GM20000 (cell line): Measurements from ENCODE around the gene SNRPD1.
"Not testable (repeated sequence)": the region's sequence is repeated elsewhere in the genome, so short reads cannot be mapped to it uniquely, and the experiment has no call there.

Experiments used
- DNase-seq: peaks from one replicate; pipeline ENCODE4 v3.0.0; 2012; ENCODE audit warnings: low spot score
- TF ChIP-seq, protein P1 (sequence below): IDR thresholded peaks from 2 replicates; pipeline ENCODE4 v1.5.1; 2012; ENCODE audit warnings: mild to moderate bottlenecking, control low read depth; ENCODE audit errors: extremely low read depth, missing control alignments

SNRPD1 gene

DNA sequence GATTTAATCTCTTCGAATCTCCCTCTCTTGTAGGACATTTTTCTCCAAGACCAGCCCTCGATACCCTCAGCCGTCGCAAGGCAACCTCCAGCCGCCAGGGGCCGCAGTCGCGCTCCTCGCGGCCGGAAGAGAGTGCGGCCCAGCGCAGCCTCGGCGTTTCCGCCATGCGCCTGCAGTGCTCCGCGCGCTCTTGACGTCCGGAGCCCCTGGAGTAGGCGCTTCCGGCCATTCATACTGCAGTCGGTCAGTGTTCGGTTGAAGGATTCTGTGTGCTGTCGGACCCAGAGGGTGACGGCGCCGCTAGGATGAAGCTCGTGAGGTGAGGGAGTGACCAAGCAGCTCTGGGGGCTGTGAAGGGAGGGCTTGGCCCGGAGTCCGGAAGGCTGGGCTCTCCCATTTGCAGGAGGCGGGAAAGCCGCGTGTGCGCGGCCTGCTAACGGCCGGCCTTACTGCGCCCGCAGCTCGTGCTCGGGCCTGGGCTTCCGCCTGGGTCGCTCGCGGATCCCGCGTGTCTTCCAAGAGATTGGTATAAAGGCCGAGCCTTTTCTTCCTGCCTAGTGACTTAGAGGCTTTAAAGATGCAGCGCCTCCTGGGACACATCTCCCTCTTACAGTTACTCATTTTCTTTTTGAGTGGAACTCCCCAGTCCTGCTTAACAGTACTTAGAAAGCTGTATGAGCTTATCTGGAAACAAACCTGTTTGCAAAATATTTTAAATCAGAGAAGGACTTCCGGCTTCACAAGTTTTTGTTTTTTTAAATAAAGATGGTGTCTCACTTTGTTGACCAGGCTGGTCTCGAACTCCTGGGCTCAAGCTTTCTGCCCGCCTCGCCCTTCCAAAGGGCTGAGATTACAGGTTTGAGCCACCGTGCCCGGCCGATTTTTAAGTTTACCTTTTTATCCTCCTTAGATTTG lies at the start of gene SNRPD1:
Gene SNRPD1, plus strand, starts transcription at position 190 of the 915 bp plus-strand sequence. Its CDS starts 116 bp downstream, at position 306.
- TF ChIP-seq, protein P1, sequence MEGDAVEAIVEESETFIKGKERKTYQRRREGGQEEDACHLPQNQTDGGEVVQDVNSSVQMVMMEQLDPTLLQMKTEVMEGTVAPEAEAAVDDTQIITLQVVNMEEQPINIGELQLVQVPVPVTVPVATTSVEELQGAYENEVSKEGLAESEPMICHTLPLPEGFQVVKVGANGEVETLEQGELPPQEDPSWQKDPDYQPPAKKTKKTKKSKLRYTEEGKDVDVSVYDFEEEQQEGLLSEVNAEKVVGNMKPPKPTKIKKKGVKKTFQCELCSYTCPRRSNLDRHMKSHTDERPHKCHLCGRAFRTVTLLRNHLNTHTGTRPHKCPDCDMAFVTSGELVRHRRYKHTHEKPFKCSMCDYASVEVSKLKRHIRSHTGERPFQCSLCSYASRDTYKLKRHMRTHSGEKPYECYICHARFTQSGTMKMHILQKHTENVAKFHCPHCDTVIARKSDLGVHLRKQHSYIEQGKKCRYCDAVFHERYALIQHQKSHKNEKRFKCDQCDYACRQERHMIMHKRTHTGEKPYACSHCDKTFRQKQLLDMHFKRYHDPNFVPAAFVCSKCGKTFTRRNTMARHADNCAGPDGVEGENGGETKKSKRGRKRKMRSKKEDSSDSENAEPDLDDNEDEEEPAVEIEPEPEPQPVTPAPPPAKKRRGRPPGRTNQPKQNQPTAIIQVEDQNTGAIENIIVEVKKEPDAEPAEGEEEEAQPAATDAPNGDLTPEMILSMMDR = peak; percentile 97
- DNase-seq = peak; percentile 90

DNA sequence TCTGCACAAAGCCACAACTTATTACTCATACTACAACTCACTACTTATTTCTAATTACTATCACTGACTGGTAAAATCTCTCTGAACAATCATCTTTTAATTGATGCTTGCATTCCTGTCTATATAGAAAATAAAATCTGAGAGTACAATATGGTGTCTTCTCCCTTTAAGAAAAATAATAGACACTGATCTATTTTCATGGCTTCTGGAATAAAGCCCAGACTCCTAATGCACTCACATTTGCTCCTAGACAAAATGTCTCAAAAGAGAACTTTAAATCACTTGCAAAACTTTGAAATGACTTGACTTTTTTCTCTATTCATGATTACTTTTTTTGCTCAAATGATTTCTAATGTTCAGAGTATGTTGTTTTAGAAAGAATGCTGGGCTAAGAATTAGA lies 40.3 kb upstream of the SNRPD1 start:
- TF ChIP-seq, protein P1 = no peak
- no peak for DNase-seq

DNA sequence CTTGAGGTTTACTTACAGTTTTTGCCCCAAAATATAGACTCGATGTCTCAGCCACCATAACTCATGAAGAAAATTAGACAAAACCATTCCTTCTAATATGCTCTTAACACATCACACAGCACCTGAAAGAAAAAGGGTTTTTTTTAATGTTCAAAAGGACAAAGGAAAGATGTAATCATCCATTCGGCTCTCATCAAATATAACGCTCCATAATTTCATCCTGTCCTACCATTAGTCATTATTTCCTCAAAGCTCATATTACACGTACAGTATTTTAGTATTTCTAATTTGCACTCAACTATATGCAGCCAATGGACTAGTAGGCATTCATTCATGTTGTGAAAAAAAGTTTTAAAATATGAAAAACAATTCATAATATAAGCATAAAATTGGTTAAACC lies 36.5 kb upstream of the SNRPD1 start:
- no peak for DNase-seq
- TF ChIP-seq, protein P1 = no peak

DNA sequence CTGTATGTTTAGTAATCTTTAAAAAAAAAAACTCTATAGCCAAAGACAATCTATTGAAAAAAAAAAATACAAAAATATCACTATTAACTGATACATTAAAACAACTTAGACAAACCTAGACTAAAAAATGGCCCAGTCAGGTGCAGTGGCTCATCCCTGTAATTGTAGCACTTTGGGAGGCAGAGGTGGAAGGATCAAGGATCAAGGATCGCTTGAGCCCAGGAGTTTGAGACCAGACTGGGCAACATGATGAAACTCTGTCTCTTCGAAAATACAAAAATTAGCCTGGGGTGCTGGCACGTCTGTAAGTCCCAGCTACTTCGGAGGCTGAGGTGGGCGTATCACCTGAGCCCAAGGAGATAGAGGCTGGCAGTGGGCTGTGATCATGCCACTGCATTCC lies 27.7 kb upstream of the SNRPD1 start:
- no peak for DNase-seq
- TF ChIP-seq, protein P1 = no peak

DNA sequence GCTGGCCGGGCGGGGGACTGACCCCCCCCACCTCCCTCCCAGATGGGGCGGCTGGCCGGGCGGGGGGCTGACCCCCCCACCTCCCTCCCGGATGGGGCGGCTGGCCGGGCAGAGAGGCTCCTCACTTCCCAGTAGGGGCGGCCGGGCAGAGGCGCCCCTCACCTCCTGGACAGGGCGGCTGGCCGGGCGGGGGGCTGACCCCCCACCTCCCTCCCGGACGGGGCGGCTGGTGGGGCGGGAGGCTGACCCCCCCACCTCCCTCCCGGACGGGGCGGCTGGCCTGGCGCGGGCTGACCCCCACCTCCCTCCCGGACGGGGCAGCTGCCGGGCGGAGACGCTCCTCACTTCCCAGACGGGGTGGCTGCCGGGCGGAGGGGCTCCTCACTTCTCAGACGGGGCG lies 19.8 kb upstream of the SNRPD1 start:
- DNase-seq = not testable (repeated sequence)

DNA sequence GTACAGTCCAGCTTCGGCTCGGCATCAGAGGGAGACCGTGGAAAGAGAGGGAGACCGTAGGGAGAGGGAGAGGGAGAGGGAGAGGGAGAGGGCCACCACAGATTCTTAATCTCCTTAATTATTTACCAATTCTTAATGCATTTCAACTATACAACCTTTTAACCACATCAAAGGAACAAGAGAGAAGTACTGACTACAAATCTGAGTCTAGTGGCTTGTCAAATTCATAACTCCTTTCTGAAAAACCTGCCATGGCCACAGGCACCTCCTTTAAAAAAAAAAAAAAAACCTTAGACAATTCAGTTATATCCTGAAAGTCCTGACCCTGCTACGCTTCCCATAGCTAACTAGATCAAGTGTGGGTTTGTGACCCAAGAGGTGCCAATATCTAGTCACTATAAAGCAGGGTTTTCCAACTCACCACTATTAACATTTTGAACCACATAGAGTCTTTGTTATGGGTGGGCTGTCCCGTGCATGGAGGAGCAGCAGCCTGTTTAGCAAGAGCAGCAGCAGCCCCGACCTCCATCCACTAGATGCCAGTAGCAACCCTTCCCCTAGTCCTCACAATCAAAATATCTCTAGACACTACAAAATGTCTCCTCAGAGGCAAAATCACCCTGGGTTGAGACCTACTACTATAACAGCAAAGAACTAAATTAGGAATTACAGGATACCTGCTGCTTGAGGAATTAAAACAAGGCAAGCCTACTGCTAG lies 18.4 kb upstream of the SNRPD1 start:
- DNase-seq = no peak

DNA sequence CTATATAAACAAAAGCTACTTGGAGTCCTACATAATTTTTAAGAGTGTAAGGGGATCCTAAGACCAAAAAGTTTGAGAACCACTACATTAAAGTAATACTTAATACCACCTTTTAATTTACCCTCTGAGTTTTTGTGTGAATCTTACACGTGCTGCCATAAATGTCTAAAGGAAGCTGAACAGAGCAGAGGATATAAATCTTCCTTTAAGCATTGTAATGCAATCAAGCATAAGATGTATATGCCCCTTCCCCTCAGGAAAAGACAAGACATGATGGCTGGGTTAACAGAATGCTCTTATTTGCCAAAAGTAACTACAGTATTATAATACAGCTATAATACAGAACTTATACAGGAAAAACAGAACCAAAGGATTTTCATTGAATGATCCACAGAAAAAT lies 14.5 kb upstream of the SNRPD1 start:
- TF ChIP-seq, protein P1 = no peak
- no peak for DNase-seq

More for the DNA sequence above, 18.4 kb upstream of the SNRPD1 start:
- TF ChIP-seq, protein P1 = no peak
